CD8-positive, alpha-beta memory T cell (primary cell): ENCODE data around the gene CHI3L1. TPM values are rescaled to one million over a fixed set of nuclear protein-coding genes. Genes with fewer than 3 reads are reported as not detected.
"Not testable (repeated sequence)": the region's sequence is repeated elsewhere in the genome, so short reads cannot be mapped to it uniquely, and the experiment has no call there.

Experiments used
- CTCF ChIA-PET: fragments of 350-600 bp; sonication (Branson Sonifier 250); formaldehyde crosslinking; loops from one replicate; lab custom pipeline; 2021; ENCODE audit warnings: antibody characterized with exemption; lab: Charles Lee
- POLR2A ChIA-PET: fragments of 350-600 bp; sonication (Branson Sonifier 250); formaldehyde crosslinking; loops from one replicate; lab custom pipeline; 2021; ENCODE audit warnings: antibody characterized with exemption; lab: Charles Lee
- DNase-seq, 5 donors: peaks; one replicate each; pipeline versions ENCODE4 v3.0.0 to v3.0.0-alpha.2; 2020 to 2022; ENCODE audit warnings: mixed read lengths in 1 of 5
- H3K27ac ChIP-seq: one replicate; pipeline ENCODE4 v1.7.0; 2013; ENCODE audit warnings: low read depth, mild to moderate bottlenecking, low read length, moderate library complexity
- H3K27me3 ChIP-seq: 2 replicates; pipeline ENCODE4 v1.7.0; 2013; ENCODE audit warnings: low read length, mild to moderate bottlenecking; ENCODE audit not compliant: insufficient read depth, poor library complexity, severe bottlenecking
- H3K36me3 ChIP-seq: 2 replicates; pipeline ENCODE4 v1.7.0; 2013; ENCODE audit warnings: mild to moderate bottlenecking, low read length, moderate library complexity; ENCODE audit not compliant: insufficient read depth
- H3K4me1 ChIP-seq: 2 replicates; pipeline ENCODE4 v1.7.0; 2013; ENCODE audit warnings: mild to moderate bottlenecking, low read length, moderate library complexity; ENCODE audit not compliant: insufficient read depth
- H3K4me3 ChIP-seq: 2 replicates; pipeline ENCODE4 v1.7.0; 2013; ENCODE audit warnings: mild to moderate bottlenecking, low read length
- H3K9me3 ChIP-seq: 2 replicates; pipeline ENCODE4 v1.7.0; 2013; ENCODE audit warnings: mild to moderate bottlenecking, low read length
- H3K27ac Mint-ChIP-seq, 8 donors: one replicate each; pipeline ENCODE4 v1.8.0; 2020 to 2021; ENCODE audit warnings: mixed read lengths in 8 of 8, mild to moderate bottlenecking in 6 of 8, inconsistent platforms in 3 of 8, moderate library complexity in 3 of 8
- H3K27me3 Mint-ChIP-seq, 2 donors: one replicate each; pipeline ENCODE4 v1.8.0; 2020 to 2021; ENCODE audit warnings: mixed read lengths in 2 of 2, mild to moderate bottlenecking in 1 of 2, moderate library complexity in 1 of 2
- H3K36me3 Mint-ChIP-seq, 3 donors: one replicate each; pipeline ENCODE4 v1.8.0; 2020 to 2021; ENCODE audit warnings: mixed read lengths in 3 of 3, inconsistent platforms in 1 of 3, mild to moderate bottlenecking in 1 of 3
- H3K4me1 Mint-ChIP-seq, 3 donors: one replicate each; pipeline ENCODE4 v1.8.0; 2020 to 2021; ENCODE audit warnings: mixed read lengths in 3 of 3, inconsistent platforms in 1 of 3, mild to moderate bottlenecking in 1 of 3
- H3K4me3 Mint-ChIP-seq, 7 donors: one replicate each; pipeline ENCODE4 v1.8.0; 2020 to 2021; ENCODE audit warnings: mixed read lengths in 7 of 7, mild to moderate bottlenecking in 6 of 7, moderate library complexity in 4 of 7, inconsistent platforms in 2 of 7
- H3K9me3 Mint-ChIP-seq, 5 donors: one replicate each; pipeline ENCODE4 v1.8.0; 2020 to 2022; ENCODE audit warnings: mixed read lengths in 5 of 5, mild to moderate bottlenecking in 3 of 5, moderate library complexity in 2 of 5, inconsistent platforms in 1 of 5
- polyA plus RNA-seq: library from polyadenylated mRNA; unstranded; fragments of 300-500 nt; fragmentation: Illumina TruSeq; gene quantifications from one replicate; pipeline ENCODE4 v1.2.3, GENCODE V29; 2021
- total RNA-seq, 2 experiments: library from RNA; stranded (reverse); gene quantifications; one replicate each; pipeline ENCODE4 v1.2.3, GENCODE V29; 2021

CHI3L1 gene
- total RNA-seq (not detected), polyA plus RNA-seq (not detected)

DNA sequence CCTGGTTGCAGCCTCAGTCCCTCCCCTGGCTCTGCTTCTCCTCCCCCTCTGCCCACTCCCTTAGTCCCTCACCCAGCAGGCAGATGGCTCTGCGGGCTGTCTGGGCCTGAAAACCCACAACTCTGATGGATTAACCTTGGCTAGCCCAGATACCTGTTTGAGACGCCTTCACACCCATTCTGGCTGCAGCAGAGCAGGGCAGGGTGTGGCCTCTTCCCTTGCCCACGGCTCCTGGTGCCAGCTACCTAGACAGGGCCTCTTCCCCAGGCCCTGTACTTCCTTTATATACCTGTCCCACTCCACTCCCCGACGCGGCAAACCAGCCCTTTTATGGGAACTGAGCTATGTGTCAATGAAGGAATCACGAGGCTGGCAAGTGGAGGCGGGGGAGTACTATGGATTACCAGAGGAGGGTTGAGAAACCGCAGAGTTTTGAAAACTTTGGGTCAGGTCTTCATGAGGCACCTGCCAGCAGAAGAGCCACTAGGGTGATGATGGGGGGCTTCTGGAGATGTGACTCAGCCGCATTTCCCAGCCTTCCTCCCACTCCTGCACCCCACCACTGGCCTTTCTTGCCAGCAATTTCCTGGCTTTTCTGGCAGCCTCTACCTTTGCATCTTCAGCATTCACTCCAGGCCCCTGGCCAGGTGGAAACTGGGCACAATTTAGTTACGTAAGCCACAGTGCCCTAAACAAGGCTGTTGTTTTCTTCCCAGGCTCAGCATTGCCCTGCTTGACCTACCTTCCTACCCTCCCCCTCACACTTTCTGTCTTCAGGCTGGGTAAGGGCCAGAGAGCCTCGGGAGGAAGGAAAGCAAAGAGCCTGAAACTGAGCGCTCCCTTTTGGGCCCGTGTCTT, at the start of gene CHI3L1:
Gene CHI3L1 (minus strand): TSS at position 259 of the 858 bp plus-strand sequence. CDS start 81 bp downstream, at position 178.
- Mint-ChIP-seq H3K36me3 (no peaks in the 10 kb centered on the region), H3K27ac (no peak within 1 kb of the TSS), H3K4me1 (no peaks in the 10 kb centered on the region), H3K27me3 (peaks cover 3 to 15% of the 10 kb centered on the region in 2 donors), H3K9me3 (no peaks in the 10 kb centered on the region), H3K4me3 (no peak within 1 kb of the TSS)
- H3K4me3 ChIP-seq: no peak within 1 kb of the TSS
- POLR2A ChIA-PET: no interaction called here
- no peaks in the 10 kb centered on the region for H3K36me3 ChIP-seq
- H3K9me3 ChIP-seq: no peaks in the 10 kb centered on the region
- no peak for DNase-seq
- no peak within 1 kb of the TSS for H3K27ac ChIP-seq
- no peaks in the 10 kb centered on the region for H3K27me3 ChIP-seq
- H3K4me1 ChIP-seq: no peaks in the 10 kb centered on the region
- CTCF ChIA-PET: interaction anchor here (0.7 to 2.0 kb wide), 3 partner anchors 8 to 1620 kb away, joined by 3 to 5 read pairs (median 4); no protein-coding TSS in a partner anchor

DNA sequence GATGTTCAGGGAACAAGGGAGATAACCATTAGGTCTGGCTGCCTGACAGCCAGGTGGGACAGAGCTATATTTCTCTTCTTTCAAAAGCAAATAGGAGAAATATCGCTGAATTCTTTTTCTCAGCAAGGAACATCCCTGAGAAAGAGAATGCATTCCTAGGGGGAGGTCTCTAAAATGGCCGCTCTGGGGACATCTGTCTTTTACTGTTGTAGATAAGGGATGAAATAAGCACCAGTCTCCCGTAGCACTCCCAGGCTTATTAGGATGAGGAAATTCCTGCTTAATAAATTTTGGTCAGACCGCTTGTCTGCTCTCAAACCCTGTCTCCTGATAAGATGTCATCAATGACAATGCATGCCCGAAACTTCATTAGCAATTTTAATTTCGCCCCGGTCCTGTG, 48.4 kb upstream of the CHI3L1 start:
- H3K27ac Mint-ChIP-seq, H3K27me3 ChIP-seq, H3K4me3 ChIP-seq, CTCF ChIA-PET, H3K4me1 ChIP-seq, H3K4me3 Mint-ChIP-seq, H3K27ac ChIP-seq, H3K9me3 ChIP-seq, POLR2A ChIA-PET, DNase-seq, H3K4me1 Mint-ChIP-seq, H3K36me3 ChIP-seq: not testable (repeated sequence)
- Mint-ChIP-seq H3K27me3 (peaks cover 11 to 56% of the 10 kb centered on the region in 2 donors), H3K36me3 (peaks cover 0 to 14% (median 1%) of the 10 kb centered on the region in 3 donors), H3K9me3 (peaks cover 28 to 43% (median 32%) of the 10 kb centered on the region in 5 donors)

GRCh38 chr1:203229471-203230135, 43.1 kb upstream of the CHI3L1 start, which contains the start of gene CHIT1:
TSS of gene CHIT1 (minus strand) at chr1:203229673. CDS start at chr1:203229636, 37 bp downstream.
- no peaks in the 10 kb centered on the region for H3K4me1 ChIP-seq
- Mint-ChIP-seq H3K36me3 (peaks cover 0 to 5% (median 0%) of the 10 kb centered on the region in 3 donors), H3K27me3 (peaks cover 11 to 65% of the 10 kb centered on the region in 2 donors), H3K4me1 (no peaks in the 10 kb centered on the region), H3K27ac (no peak within 1 kb of the TSS), H3K9me3 (peaks cover 8 to 13% (median 9%) of the 10 kb centered on the region in 5 donors), H3K4me3 (no peak within 1 kb of the TSS)
- no peaks in the 10 kb centered on the region for H3K36me3 ChIP-seq
- no peak within 1 kb of the TSS for H3K4me3 ChIP-seq
- DNase-seq: no peak
- no peaks in the 10 kb centered on the region for H3K27me3 ChIP-seq
- H3K9me3 ChIP-seq: no peaks in the 10 kb centered on the region
- POLR2A ChIA-PET: no interaction called here
- H3K27ac ChIP-seq: no peak within 1 kb of the TSS
- CTCF ChIA-PET: no interaction called here

GRCh38 chr1:203228670-203229069, 42.2 kb upstream of the CHI3L1 start:
- Histone ChIP-seq H3K4me3 (no peak overlapping the region), H3K27ac (no peak overlapping the region), H3K9me3 (no peaks in the 10 kb centered on the region), H3K36me3 (no peaks in the 10 kb centered on the region), H3K4me1 (no peaks in the 10 kb centered on the region), H3K27me3 (no peaks in the 10 kb centered on the region)
- H3K9me3 Mint-ChIP-seq: peaks cover 1 to 6% (median 1%) of the 10 kb centered on the region in 5 donors
- H3K36me3 Mint-ChIP-seq: peaks cover 0 to 1% (median 0%) of the 10 kb centered on the region in 3 donors
- ChIA-PET POLR2A (no interaction called here), CTCF (interaction anchor here (2.0 kb wide), 1 partner anchor 13 kb away, joined by 7 read pairs; no protein-coding TSS in a partner anchor)
- H3K27ac Mint-ChIP-seq: no peak overlapping the region
- H3K27me3 Mint-ChIP-seq: peaks cover 6 to 64% of the 10 kb centered on the region in 2 donors
- no peak overlapping the region for H3K4me3 Mint-ChIP-seq
- no peak for DNase-seq
- H3K4me1 Mint-ChIP-seq: no peaks in the 10 kb centered on the region

- no peaks in the 10 kb centered on the region for H3K4me1 Mint-ChIP-seq
- ChIA-PET POLR2A (no interaction called here), CTCF (interaction anchor here (0.8 to 2.0 kb wide), 2 partner anchors 12 to 40 kb away, joined by 3 to 7 read pairs; no protein-coding TSS in a partner anchor)
- Histone ChIP-seq H3K4me3 (no peak overlapping the region), H3K36me3 (no peaks in the 10 kb centered on the region), H3K27ac (no peak overlapping the region), H3K4me1 (no peaks in the 10 kb centered on the region), H3K27me3 (no peaks in the 10 kb centered on the region), H3K9me3 (no peaks in the 10 kb centered on the region)
- no peak overlapping the region for H3K27ac Mint-ChIP-seq
- DNase-seq: no peak
- H3K9me3 Mint-ChIP-seq: no peaks in the 10 kb centered on the region
- peaks cover 5 to 59% of the 10 kb centered on the region in 2 donors for H3K27me3 Mint-ChIP-seq
- no peaks in the 10 kb centered on the region for H3K36me3 Mint-ChIP-seq
- H3K4me3 Mint-ChIP-seq: no peak overlapping the region
Measured at GRCh38 chr1:203227371-203228083, 41.0 kb upstream of the CHI3L1 start.

DNA sequence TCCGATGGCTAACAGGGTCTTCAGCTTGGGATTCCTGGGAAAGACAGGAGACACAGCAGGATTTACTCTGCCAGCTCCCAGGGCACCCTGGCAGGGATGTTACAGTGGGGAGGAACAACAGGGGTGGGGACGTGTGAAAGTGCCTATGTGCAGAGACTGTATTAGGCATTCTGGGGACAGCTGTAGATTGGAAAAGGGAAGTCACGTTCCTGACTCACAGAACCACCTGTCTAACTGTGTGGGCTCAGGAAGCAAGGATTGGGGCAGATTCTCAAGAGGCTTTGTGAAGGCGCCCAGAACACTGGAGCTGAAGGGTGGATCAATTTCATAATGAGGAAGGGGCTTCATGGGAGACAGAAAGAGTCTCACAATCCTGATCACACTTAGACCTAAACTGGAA, 38.6 kb upstream of the CHI3L1 start:
- no peaks in the 10 kb centered on the region for H3K36me3 Mint-ChIP-seq
- H3K4me3 ChIP-seq: no peak overlapping the region
- H3K27me3 Mint-ChIP-seq: peaks cover 5 to 40% of the 10 kb centered on the region in 2 donors
- ChIA-PET CTCF (interaction anchor here (1.1 to 1.9 kb wide), 2 partner anchors 9 to 186 kb away, joined by 4 to 7 read pairs; no protein-coding TSS in a partner anchor), POLR2A (no interaction called here)
- no peaks in the 10 kb centered on the region for H3K9me3 ChIP-seq
- H3K4me1 ChIP-seq: no peaks in the 10 kb centered on the region
- no peaks in the 10 kb centered on the region for H3K36me3 ChIP-seq
- peak overlapping the region in 1 of 7 donors; percentile 41 for H3K4me3 Mint-ChIP-seq
- H3K27ac Mint-ChIP-seq: peak overlapping the region in 1 of 8 donors; percentile 76
- no peak for DNase-seq
- no peaks in the 10 kb centered on the region for H3K27me3 ChIP-seq
- H3K4me1 Mint-ChIP-seq: no peaks in the 10 kb centered on the region
- no peak overlapping the region for H3K27ac ChIP-seq
- H3K9me3 Mint-ChIP-seq: no peaks in the 10 kb centered on the region

- no peak overlapping the region for H3K4me3 ChIP-seq
- Mint-ChIP-seq H3K4me1 (no peaks in the 10 kb centered on the region), H3K27ac (no peak overlapping the region), H3K4me3 (no peak overlapping the region), H3K9me3 (no peaks in the 10 kb centered on the region), H3K27me3 (peaks cover 6 to 33% of the 10 kb centered on the region in 2 donors), H3K36me3 (no peaks in the 10 kb centered on the region)
- no peaks in the 10 kb centered on the region for H3K27me3 ChIP-seq
- H3K4me1 ChIP-seq: no peaks in the 10 kb centered on the region
- ChIA-PET POLR2A (no interaction called here), CTCF (no interaction called here)
- no peak overlapping the region for H3K27ac ChIP-seq
- no peak for DNase-seq
- H3K36me3 ChIP-seq: no peaks in the 10 kb centered on the region
- H3K9me3 ChIP-seq: no peaks in the 10 kb centered on the region
Measured at GRCh38 chr1:203223012-203223775, 36.7 kb upstream of the CHI3L1 start.
